SU-DHL-6 (cell line): ENCODE results near the gene CORO2A.

Experiments
- H2AFZ ChIP-seq: fragments of 200-600 bp; sonication (generic); 2 replicates; pipeline ENCODE4 v1.6.1; 2014; ENCODE audit warnings: low read depth, mild to moderate bottlenecking, moderate library complexity, mixed read lengths, antibody characterized with exemption, low read length; ENCODE audit not compliant: severe bottlenecking
- H3F3A ChIP-seq: fragments of 200-600 bp; shearing (Covaris generic); 2 replicates; pipeline ENCODE4 v1.6.0; 2016; ENCODE audit warnings: antibody characterized with exemption, mild to moderate bottlenecking; ENCODE audit not compliant: insufficient read depth
- H3K27ac ChIP-seq: fragments of 200-600 bp; sonication (generic); 2 replicates; pipeline ENCODE4 v1.5.1; 2016; ENCODE audit warnings: low read depth, mild to moderate bottlenecking, low read length, moderate library complexity, mixed read lengths
- H3K27me3 ChIP-seq: fragments of 200-600 bp; sonication (generic), shearing (Covaris generic); 2 replicates; pipeline ENCODE4 v1.6.0; 2014; ENCODE audit warnings: mild to moderate bottlenecking, low read length
- H3K36me3 ChIP-seq: fragments of 200-600 bp; sonication (generic); 2 replicates; pipeline ENCODE4 v1.6.1; 2014; ENCODE audit warnings: mild to moderate bottlenecking, low read length, mixed read lengths
- H3K4me2 ChIP-seq: fragments of 300-600, 200-600 bp; shearing (Covaris generic), sonication (generic); 2 replicates; pipeline ENCODE4 v1.6.0; 2014; ENCODE audit warnings: low read length, low read depth, mild to moderate bottlenecking; ENCODE audit not compliant: poor library complexity, severe bottlenecking
- H3K4me3 ChIP-seq: fragments of 200-600 bp; sonication (generic); 2 replicates; pipeline ENCODE4 v1.5.1; 2014; ENCODE audit warnings: antibody characterized with exemption, low read length, mild to moderate bottlenecking, mixed read lengths; ENCODE audit not compliant: insufficient read depth, poor library complexity, severe bottlenecking
- H3K79me2 ChIP-seq: fragments of 200-600 bp; sonication (generic); 2 replicates; pipeline ENCODE4 v1.6.1; 2014; ENCODE audit warnings: mild to moderate bottlenecking, low read length, moderate library complexity; ENCODE audit not compliant: insufficient read depth
- H3K9ac ChIP-seq: fragments of 200-600 bp; sonication (generic); 2 replicates; pipeline ENCODE4 v1.7.0; 2014; ENCODE audit warnings: mild to moderate bottlenecking, low read length
- H3K9me2 ChIP-seq: fragments of 200-600 bp; sonication (generic); replicated peaks from 2 replicates; pipeline ENCODE4 v1.6.1; 2014; ENCODE audit warnings: low read length; ENCODE audit not compliant: insufficient read depth
- H3K9me3 ChIP-seq: fragments of 200-600 bp; sonication (generic); 2 replicates; pipeline ENCODE4 v1.6.1; 2014; ENCODE audit warnings: low read length, mixed read lengths; ENCODE audit not compliant: insufficient read depth
- H4K20me1 ChIP-seq: fragments of 200-600 bp; sonication (generic); 2 replicates; pipeline ENCODE4 v1.6.1; 2014; ENCODE audit warnings: low read depth, mild to moderate bottlenecking, antibody characterized with exemption, low read length, moderate library complexity, mixed read lengths
- EZH2phosphoT487 ChIP-seq: fragments of 200-600 bp; sonication (generic), shearing (Covaris generic); conservative IDR thresholded peaks from 2 replicates; pipeline ENCODE4 v1.6.1; 2018; ENCODE audit warnings: mild to moderate bottlenecking, antibody characterized with exemption, low read length, moderate library complexity, mixed read lengths
- TF ChIP-seq, protein P1 (sequence below): fragments of 200-600 bp; sonication (generic); IDR thresholded peaks from one replicate; pipeline ENCODE4 v1.5.1; 2017; ENCODE audit warnings: antibody characterized with exemption, mild to moderate bottlenecking, low read length, moderate library complexity; ENCODE audit not compliant: insufficient read depth, poor library complexity, severe bottlenecking

The CORO2A gene

DNA sequence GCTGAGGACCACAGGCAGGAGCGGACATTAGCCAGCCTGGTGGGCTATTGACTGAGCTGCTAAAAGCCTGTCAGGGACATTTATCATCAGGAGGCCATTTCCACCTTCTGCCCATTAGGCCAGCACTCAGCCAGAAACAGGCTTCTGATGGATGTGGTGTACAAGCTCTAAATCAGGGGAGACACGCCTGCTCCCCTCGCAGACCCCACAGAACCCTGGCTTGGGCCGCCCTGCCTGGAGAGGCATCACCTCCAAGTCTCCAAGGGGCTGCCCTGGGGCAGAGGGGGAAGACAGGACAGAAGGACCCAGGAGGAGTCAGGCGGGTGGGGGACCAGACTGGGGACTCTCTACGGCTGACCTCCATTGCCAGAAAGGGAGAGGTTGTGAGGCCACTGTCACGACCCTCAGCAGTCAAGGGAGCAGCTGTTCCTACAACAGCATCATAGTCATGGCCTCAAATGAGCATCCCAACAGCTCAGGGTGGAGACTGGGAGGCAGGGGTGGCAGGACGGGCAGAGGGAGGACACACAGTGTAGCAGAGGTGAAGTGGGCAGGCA lies 49.4 kb downstream of the CORO2A start:
- no peaks in the 10 kb centered on the region for H3F3A ChIP-seq
- no peak overlapping the region for H3K9ac ChIP-seq
- no peaks in the 10 kb centered on the region for H3K9me3 ChIP-seq
- no peak overlapping the region for H3K27ac ChIP-seq
- H4K20me1 ChIP-seq, result no peaks in the 10 kb centered on the region
- TF ChIP-seq EZH2phosphoT487, result no peak
- TF ChIP-seq, protein P1, sequence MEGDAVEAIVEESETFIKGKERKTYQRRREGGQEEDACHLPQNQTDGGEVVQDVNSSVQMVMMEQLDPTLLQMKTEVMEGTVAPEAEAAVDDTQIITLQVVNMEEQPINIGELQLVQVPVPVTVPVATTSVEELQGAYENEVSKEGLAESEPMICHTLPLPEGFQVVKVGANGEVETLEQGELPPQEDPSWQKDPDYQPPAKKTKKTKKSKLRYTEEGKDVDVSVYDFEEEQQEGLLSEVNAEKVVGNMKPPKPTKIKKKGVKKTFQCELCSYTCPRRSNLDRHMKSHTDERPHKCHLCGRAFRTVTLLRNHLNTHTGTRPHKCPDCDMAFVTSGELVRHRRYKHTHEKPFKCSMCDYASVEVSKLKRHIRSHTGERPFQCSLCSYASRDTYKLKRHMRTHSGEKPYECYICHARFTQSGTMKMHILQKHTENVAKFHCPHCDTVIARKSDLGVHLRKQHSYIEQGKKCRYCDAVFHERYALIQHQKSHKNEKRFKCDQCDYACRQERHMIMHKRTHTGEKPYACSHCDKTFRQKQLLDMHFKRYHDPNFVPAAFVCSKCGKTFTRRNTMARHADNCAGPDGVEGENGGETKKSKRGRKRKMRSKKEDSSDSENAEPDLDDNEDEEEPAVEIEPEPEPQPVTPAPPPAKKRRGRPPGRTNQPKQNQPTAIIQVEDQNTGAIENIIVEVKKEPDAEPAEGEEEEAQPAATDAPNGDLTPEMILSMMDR, result no peak
- H3K4me2 ChIP-seq, result no peak overlapping the region
- no peaks in the 10 kb centered on the region for H3K9me2 ChIP-seq
- H3K36me3 ChIP-seq, result no peaks in the 10 kb centered on the region
- H3K79me2 ChIP-seq, result no peaks in the 10 kb centered on the region
- H3K27me3 ChIP-seq, result no peaks in the 10 kb centered on the region
- no peak overlapping the region for H2AFZ ChIP-seq
- H3K4me3 ChIP-seq, result no peak overlapping the region

DNA sequence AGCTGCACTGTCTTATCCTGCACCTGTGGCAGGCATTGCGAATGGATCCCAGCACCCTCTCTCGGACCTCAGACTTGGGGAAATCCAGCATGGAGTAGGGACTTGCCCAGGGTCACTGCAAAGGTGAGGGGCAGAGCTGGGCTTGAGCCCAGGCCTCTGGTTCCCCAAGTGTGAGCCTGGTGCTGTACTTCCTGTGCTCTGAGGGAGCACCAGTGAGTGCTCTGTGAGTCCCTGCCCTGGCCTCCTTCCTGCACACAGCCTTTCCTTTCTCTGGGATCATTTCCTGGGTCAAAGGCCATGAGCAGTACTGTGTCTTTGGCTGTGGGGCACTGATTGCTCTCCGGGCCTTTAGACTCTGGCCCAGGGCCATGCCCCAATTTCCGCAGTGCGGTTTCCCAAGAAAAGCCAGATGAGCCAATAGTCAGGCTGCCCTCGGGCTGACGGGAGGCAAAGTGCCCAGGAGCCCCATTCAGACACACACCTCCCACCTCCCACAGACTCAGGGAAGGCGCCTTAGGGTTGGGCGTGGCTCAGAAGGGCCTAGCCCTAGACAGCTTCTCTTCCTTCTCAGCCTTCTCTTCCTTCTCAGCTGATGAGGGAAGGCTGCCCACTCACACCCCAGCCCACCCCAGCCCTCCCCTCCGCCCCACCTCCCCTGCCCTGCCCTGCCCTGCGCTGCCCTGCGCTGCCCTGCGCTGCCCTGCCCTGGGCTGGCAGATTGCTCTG lies 50.1 kb downstream of the CORO2A start:
- Histone ChIP-seq H3K4me3 (no peak overlapping the region), H3K9me2 (no peaks in the 10 kb centered on the region), H3K27me3 (no peaks in the 10 kb centered on the region), H3K9ac (no peak overlapping the region), H3K4me2 (no peak overlapping the region), H3K9me3 (no peaks in the 10 kb centered on the region), H4K20me1 (no peaks in the 10 kb centered on the region), H2AFZ (no peak overlapping the region), H3K36me3 (no peaks in the 10 kb centered on the region), H3K27ac (no peak overlapping the region), H3F3A (no peaks in the 10 kb centered on the region), H3K79me2 (no peaks in the 10 kb centered on the region)
- no peak for TF ChIP-seq EZH2phosphoT487
- TF ChIP-seq, protein P1, result no peak

DNA sequence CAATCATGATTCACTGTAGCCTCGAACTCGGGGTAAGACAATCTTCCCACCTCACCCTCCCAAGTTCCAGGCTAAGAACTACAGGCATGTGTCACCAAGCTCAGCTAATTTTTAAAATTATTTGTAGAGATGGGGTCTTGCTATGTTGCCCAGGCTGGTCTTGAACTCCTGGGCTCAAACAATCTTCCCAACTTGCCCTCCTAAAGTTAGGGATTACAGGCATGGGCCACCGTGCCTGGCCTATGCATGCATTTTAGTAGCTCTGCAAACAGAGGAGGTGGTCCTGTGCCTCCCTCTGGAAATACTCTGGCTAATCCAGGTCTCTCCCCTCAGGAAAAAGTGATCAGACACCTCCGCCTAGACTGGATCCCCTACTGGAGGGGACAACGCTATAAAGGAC lies 51.9 kb downstream of the CORO2A start:
- H3K79me2 ChIP-seq, result no peaks in the 10 kb centered on the region
- no peak overlapping the region for H3K9ac ChIP-seq
- H2AFZ ChIP-seq, result no peak overlapping the region
- no peak overlapping the region for H3K27ac ChIP-seq
- no peak overlapping the region for H3K4me3 ChIP-seq
- no peaks in the 10 kb centered on the region for H3K36me3 ChIP-seq
- H3K4me2 ChIP-seq, result no peak overlapping the region
- H3K9me2 ChIP-seq, result no peaks in the 10 kb centered on the region
- no peaks in the 10 kb centered on the region for H3F3A ChIP-seq
- H3K9me3 ChIP-seq, result no peaks in the 10 kb centered on the region
- H4K20me1 ChIP-seq, result no peaks in the 10 kb centered on the region
- TF ChIP-seq EZH2phosphoT487, result no peak
- TF ChIP-seq, protein P1, result no peak
- no peaks in the 10 kb centered on the region for H3K27me3 ChIP-seq
